WTC11 (cell line): ENCODE data around the gene SLIT3. TPM values are rescaled to one million over a fixed set of nuclear protein-coding genes. Genes with fewer than 3 reads are reported as not detected.

Experiments
- ATAC-seq: fragments of 200-7000 bp; cut with Tn5 transposase; 2 replicates; pipeline ENCODE4 v1.10.0; 2021; ENCODE audit warnings: mild to moderate bottlenecking, moderate library complexity
- CTCF ChIA-PET: fragments of 300-600 bp; sonication (Branson Sonifier 250); formaldehyde crosslinking; loops from one replicate; lab custom pipeline; 2021; ENCODE audit warnings: antibody characterized with exemption; lab: Charles Lee
- POLR2A ChIA-PET: fragments of 350-600 bp; sonication (Branson Sonifier 250); formaldehyde crosslinking; loops from one replicate; lab custom pipeline; 2021; ENCODE audit warnings: antibody characterized with exemption; lab: Charles Lee
- DNase-seq: peaks from one replicate; pipeline ENCODE4 v3.0.0; 2021; ENCODE audit warnings: low spot score
- H3K27ac Mint-ChIP-seq: 2 replicates; pipeline ENCODE4 v1.8.0; 2021; ENCODE audit warnings: mixed read lengths
- H3K27me3 Mint-ChIP-seq: 2 replicates; pipeline ENCODE4 v1.8.0; 2021; ENCODE audit warnings: low read depth, mild to moderate bottlenecking, moderate library complexity, mixed read lengths
- H3K36me3 Mint-ChIP-seq: 2 replicates; pipeline ENCODE4 v1.8.0; 2021; ENCODE audit warnings: mixed read lengths
- H3K4me1 Mint-ChIP-seq: 2 replicates; pipeline ENCODE4 v1.8.0; 2022; ENCODE audit warnings: mixed read lengths
- H3K4me3 Mint-ChIP-seq: 2 replicates; pipeline ENCODE4 v1.8.0; 2021; ENCODE audit warnings: mild to moderate bottlenecking, moderate library complexity, mixed read lengths
- H3K9me3 Mint-ChIP-seq: 2 replicates; pipeline ENCODE4 v1.8.0; 2021; ENCODE audit warnings: mixed read lengths
- ATF1 ChIP-seq: sonication (generic); formaldehyde crosslinking; IDR thresholded peaks from 2 replicates; pipeline ENCODE4 v1.8.1; 2023; ENCODE audit warnings: mild to moderate bottlenecking, moderate library complexity, missing genetic modification reagents
- ATF3 ChIP-seq: sonication (generic); formaldehyde crosslinking; conservative IDR thresholded peaks from 2 replicates; pipeline ENCODE4 v1.8.1; 2022; ENCODE audit warnings: mild to moderate bottlenecking, missing genetic modification reagents
- CDX4 ChIP-seq: fragments of 250-450 bp; sonication (Bioruptor Pico); IDR thresholded peaks from 2 replicates; pipeline ENCODE4 v1.9.0; 2021; ENCODE audit warnings: moderate library complexity, mild to moderate bottlenecking, inconsistent platforms, borderline replicate concordance
- CREB1 ChIP-seq: sonication (generic); formaldehyde crosslinking; IDR thresholded peaks from 2 replicates; pipeline ENCODE4 v1.8.0; 2023; ENCODE audit warnings: mild to moderate bottlenecking, missing genetic modification reagents
- ESRRA ChIP-seq: sonication (generic); formaldehyde crosslinking; IDR thresholded peaks from 2 replicates; pipeline ENCODE4 v1.8.1; 2022; ENCODE audit warnings: mild to moderate bottlenecking, missing genetic modification reagents, borderline replicate concordance
- FOXJ3 ChIP-seq: sonication (generic); formaldehyde crosslinking; IDR thresholded peaks from 2 replicates; pipeline ENCODE4 v1.9.0; 2021; ENCODE audit warnings: missing genetic modification reagents, mild to moderate bottlenecking, borderline replicate concordance
- FOXP1 ChIP-seq: sonication (generic); formaldehyde crosslinking; IDR thresholded peaks from 2 replicates; pipeline ENCODE4 v1.8.0; 2022; ENCODE audit warnings: missing genetic modification reagents, mild to moderate bottlenecking, moderate library complexity, borderline replicate concordance
- HMGA2 ChIP-seq: fragments of 250-450 bp; sonication (Bioruptor Pico); IDR thresholded peaks from 2 replicates; pipeline ENCODE4 v1.4.0; 2021; ENCODE audit warnings: mild to moderate bottlenecking, moderate library complexity
- IRF2 ChIP-seq: sonication (generic); formaldehyde crosslinking; IDR thresholded peaks from 2 replicates; pipeline ENCODE4 v1.8.0; 2022; ENCODE audit warnings: low read depth, missing genetic modification reagents, borderline replicate concordance
- NFATC4 ChIP-seq: fragments of 250-450 bp; sonication (Bioruptor Pico); IDR thresholded peaks from 2 replicates; pipeline ENCODE4 v1.9.0; 2021; ENCODE audit warnings: mild to moderate bottlenecking
- NR1H2 ChIP-seq: sonication (generic); formaldehyde crosslinking; IDR thresholded peaks from 2 replicates; pipeline ENCODE4 v1.9.0; 2021; ENCODE audit warnings: mild to moderate bottlenecking, moderate library complexity, missing genetic modification reagents
- RELA ChIP-seq: sonication (generic); formaldehyde crosslinking; IDR thresholded peaks from 2 replicates; pipeline ENCODE4 v1.8.1; 2022; ENCODE audit warnings: missing genetic modification reagents, mild to moderate bottlenecking, borderline replicate concordance
- RORB ChIP-seq: fragments of 250-450 bp; sonication (Bioruptor Pico); IDR thresholded peaks from 2 replicates; pipeline ENCODE4 v1.9.0; 2021; ENCODE audit warnings: mild to moderate bottlenecking
- TEAD4 ChIP-seq: sonication (generic); formaldehyde crosslinking; IDR thresholded peaks from 2 replicates; pipeline ENCODE4 v1.8.0; 2022; ENCODE audit warnings: mild to moderate bottlenecking, missing genetic modification reagents
- ZNF281 ChIP-seq: sonication (generic); formaldehyde crosslinking; IDR thresholded peaks from 2 replicates; pipeline ENCODE4 v1.8.0; 2023; ENCODE audit warnings: mild to moderate bottlenecking, missing genetic modification reagents
- ZNF317 ChIP-seq: sonication (generic); formaldehyde crosslinking; IDR thresholded peaks from 2 replicates; pipeline ENCODE4 v1.8.1; 2023; ENCODE audit warnings: low read depth, mild to moderate bottlenecking, moderate library complexity, missing genetic modification reagents, borderline replicate concordance
- total RNA-seq: library from RNA; stranded (reverse); gene quantifications from 3 replicates; pipeline ENCODE4 v1.2.3, GENCODE V29; 2021
- TF ChIP-seq, protein P1 (sequence below): sonication (generic); formaldehyde crosslinking; IDR thresholded peaks from 2 replicates; pipeline ENCODE4 v1.8.1; 2022; ENCODE audit warnings: mild to moderate bottlenecking, moderate library complexity, missing genetic modification reagents
- TF ChIP-seq, protein P2 (sequence below): fragments of 250-450 bp; sonication (Bioruptor Pico); IDR thresholded peaks from 2 replicates; pipeline ENCODE4 v1.9.0; 2021; ENCODE audit warnings: mild to moderate bottlenecking

The SLIT3 gene
- total RNA-seq, 1 experiment from 2014 or later, result 1.9 TPM

DNA sequence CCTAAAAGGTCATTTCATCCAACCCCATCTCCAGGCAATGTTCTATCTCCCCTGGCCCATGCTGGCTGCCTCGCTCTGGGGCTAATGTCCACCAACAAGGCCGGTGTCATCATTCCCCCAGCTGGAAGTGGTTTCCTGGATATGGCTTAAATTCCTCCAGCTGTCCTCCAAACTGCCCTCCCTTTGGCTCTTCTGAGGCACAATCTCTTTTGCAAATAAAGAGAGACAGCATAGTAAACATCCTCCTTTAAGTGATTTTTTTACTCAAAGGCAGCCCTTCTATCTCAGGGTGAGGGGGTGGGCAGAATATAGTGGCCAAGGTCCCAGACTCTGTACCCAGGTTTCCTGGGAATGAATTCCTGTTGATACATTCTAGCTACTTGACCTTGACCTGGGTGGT is 604.3 kb downstream of the SLIT3 start:
- TF ChIP-seq ATF3 (CRISPR knock-in tag), result no peak
- no peak for TF ChIP-seq NR1H2
- TF ChIP-seq TEAD4 (CRISPR knock-in tag), result no peak
- TF ChIP-seq CDX4 (CRISPR knock-in tag), result no peak
- no peak for TF ChIP-seq ATF1 (CRISPR knock-in tag)
- TF ChIP-seq, all 79 proteins: peak for 0
- Mint-ChIP-seq H3K4me3 (no peak overlapping the region), H3K27ac (no peak overlapping the region), H3K9me3 (no peaks in the 10 kb centered on the region), H3K27me3 (no peaks in the 10 kb centered on the region; the same call in 1 of the 2 replicates), H3K36me3 (no peaks in the 10 kb centered on the region), H3K4me1 (no peaks in the 10 kb centered on the region)
- no peak for ATAC-seq
- CTCF ChIA-PET, result interaction anchor here (0.8 kb wide), 1 partner anchor 15 kb away, joined by 3 read pairs; no protein-coding TSS in a partner anchor
- POLR2A ChIA-PET, result no interaction called here
- DNase-seq, result no peak

- H3K4me1 Mint-ChIP-seq, result no peaks in the 10 kb centered on the region
- H3K27me3 Mint-ChIP-seq, result no peaks in the 10 kb centered on the region; the same call in 1 of the 2 replicates
- no peak for DNase-seq
- H3K9me3 Mint-ChIP-seq, result no peaks in the 10 kb centered on the region
- CTCF ChIA-PET, result interaction anchor here (0.6 kb wide), 1 partner anchor 44 kb away, joined by 3 read pairs; no protein-coding TSS in a partner anchor
- TF ChIP-seq RELA (CRISPR knock-in tag), result no peak
- TF ChIP-seq IRF2 (CRISPR knock-in tag), result no peak
- TF ChIP-seq NFATC4 (CRISPR knock-in tag), result no peak
- TF ChIP-seq, protein P1, sequence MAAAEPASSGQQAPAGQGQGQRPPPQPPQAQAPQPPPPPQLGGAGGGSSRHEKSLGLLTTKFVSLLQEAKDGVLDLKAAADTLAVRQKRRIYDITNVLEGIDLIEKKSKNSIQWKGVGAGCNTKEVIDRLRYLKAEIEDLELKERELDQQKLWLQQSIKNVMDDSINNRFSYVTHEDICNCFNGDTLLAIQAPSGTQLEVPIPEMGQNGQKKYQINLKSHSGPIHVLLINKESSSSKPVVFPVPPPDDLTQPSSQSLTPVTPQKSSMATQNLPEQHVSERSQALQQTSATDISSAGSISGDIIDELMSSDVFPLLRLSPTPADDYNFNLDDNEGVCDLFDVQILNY (CRISPR knock-in tag), result no peak
- TF ChIP-seq, protein P2, sequence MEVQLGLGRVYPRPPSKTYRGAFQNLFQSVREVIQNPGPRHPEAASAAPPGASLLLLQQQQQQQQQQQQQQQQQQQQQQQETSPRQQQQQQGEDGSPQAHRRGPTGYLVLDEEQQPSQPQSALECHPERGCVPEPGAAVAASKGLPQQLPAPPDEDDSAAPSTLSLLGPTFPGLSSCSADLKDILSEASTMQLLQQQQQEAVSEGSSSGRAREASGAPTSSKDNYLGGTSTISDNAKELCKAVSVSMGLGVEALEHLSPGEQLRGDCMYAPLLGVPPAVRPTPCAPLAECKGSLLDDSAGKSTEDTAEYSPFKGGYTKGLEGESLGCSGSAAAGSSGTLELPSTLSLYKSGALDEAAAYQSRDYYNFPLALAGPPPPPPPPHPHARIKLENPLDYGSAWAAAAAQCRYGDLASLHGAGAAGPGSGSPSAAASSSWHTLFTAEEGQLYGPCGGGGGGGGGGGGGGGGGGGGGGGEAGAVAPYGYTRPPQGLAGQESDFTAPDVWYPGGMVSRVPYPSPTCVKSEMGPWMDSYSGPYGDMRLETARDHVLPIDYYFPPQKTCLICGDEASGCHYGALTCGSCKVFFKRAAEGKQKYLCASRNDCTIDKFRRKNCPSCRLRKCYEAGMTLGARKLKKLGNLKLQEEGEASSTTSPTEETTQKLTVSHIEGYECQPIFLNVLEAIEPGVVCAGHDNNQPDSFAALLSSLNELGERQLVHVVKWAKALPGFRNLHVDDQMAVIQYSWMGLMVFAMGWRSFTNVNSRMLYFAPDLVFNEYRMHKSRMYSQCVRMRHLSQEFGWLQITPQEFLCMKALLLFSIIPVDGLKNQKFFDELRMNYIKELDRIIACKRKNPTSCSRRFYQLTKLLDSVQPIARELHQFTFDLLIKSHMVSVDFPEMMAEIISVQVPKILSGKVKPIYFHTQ (CRISPR knock-in tag), result no peak
- no peak for TF ChIP-seq RORB (CRISPR knock-in tag)
- no peak for TF ChIP-seq ZNF317 (CRISPR knock-in tag)
- TF ChIP-seq ATF1 (CRISPR knock-in tag), result no peak
- TF ChIP-seq FOXP1 (CRISPR knock-in tag), result no peak
- no peak for TF ChIP-seq FOXJ3 (CRISPR knock-in tag)
- no peak for TF ChIP-seq HMGA2
- no peak for TF ChIP-seq CREB1 (CRISPR knock-in tag)
- TF ChIP-seq ZNF281, result no peak
- TF ChIP-seq ESRRA (CRISPR knock-in tag), result no peak
- TF ChIP-seq, all 79 proteins: peak for 0
- H3K4me3 Mint-ChIP-seq, result no peak overlapping the region
- no peak overlapping the region for H3K27ac Mint-ChIP-seq
- no peaks in the 10 kb centered on the region for H3K36me3 Mint-ChIP-seq
- no peak for ATAC-seq
- POLR2A ChIA-PET, result no interaction called here
Measured at GRCh38 chr5:168695301-168695835, 605.6 kb downstream of the SLIT3 start.
